Esophagus squamous epithelium (tissue), 5 donors: ENCODE results near the gene TRIM29. TPM values are rescaled to one million over a fixed set of nuclear protein-coding genes. Genes with fewer than 3 reads are reported as not detected.

ENCODE experiments used
- DNase-seq: peaks from one replicate; lab custom pipeline; 2025; lab: John Stamatoyannopoulos, UW
- H3K27ac ChIP-seq, 4 donors: fragments of 200-600 bp; sonication (generic); one replicate each; pipeline ENCODE4 v1.5.1; 2016 to 2019; ENCODE audit warnings: mild to moderate bottlenecking in 1 of 4
- H3K27me3 ChIP-seq, 4 donors: fragments of 200-600 bp; sonication (generic); 1 replicate in 3 of 4; 2 replicates in 1 of 4; pipeline versions ENCODE4 v1.5.1 to v1.6.0; 2017 to 2021; ENCODE audit warnings: antibody characterized with exemption in 1 of 4
- H3K36me3 ChIP-seq, 3 donors: fragments of 200-600 bp; sonication (generic); one replicate each; pipeline ENCODE4 v1.5.1; 2016 to 2019
- H3K4me1 ChIP-seq, 3 donors: fragments of 200-600 bp; sonication (generic); one replicate each; pipeline ENCODE4 v1.5.1; 2017 to 2019
- H3K4me3 ChIP-seq, 4 donors: fragments of 200-600 bp; sonication (generic); 1 replicate in 3 of 4; 2 replicates in 1 of 4; pipeline ENCODE4 v1.5.1; 2016 to 2019; ENCODE audit warnings: mild to moderate bottlenecking in 2 of 4, moderate library complexity in 1 of 4
- H3K9me3 ChIP-seq, 3 donors: fragments of 200-600 bp; sonication (generic); one replicate each; pipeline ENCODE4 v1.5.1; 2016 to 2019
- POLR2A ChIP-seq, 4 donors: fragments of 450-650 bp; IDR thresholded peaks; one replicate each; pipeline ENCODE4 v1.6.1; 2017; ENCODE audit warnings: antibody characterized with exemption in 4 of 4, mild to moderate bottlenecking in 4 of 4, moderate library complexity in 3 of 4
- whole genome bisulfite sequencing, 2 donors: methylation state at CpG; one replicate each; pipeline ENCODE4 v1.1.5; 2018; 5-methylcytosine and 5-hydroxymethylcytosine counted together
- intact Hi-C: fragments of 100-400 bp; cut with DNase I; formaldehyde crosslinking; loops from one replicate; pipeline ENCODE4 v1.15.0; 2022
- total RNA-seq, 4 donors: library from RNA; depleted of rRNA; stranded (reverse); fragments of >200 nt; gene quantifications; one replicate each; pipeline ENCODE4 v1.1.0, GENCODE V29; 2016
- TF ChIP-seq, protein P1 (sequence below), 6 experiments: fragments of 450-650 bp in 4 of 6; fragments of 200-600 bp in 2 of 6; sonication (generic) in 2 of 6; IDR thresholded peaks; one replicate each; pipeline ENCODE4 v1.5.1; 2016 to 2019; ENCODE audit warnings: antibody characterized with exemption in 6 of 6, mild to moderate bottlenecking in 4 of 6, moderate library complexity in 4 of 6
- donor health status: DM: yes; HTN: yes; CAD: no.

The TRIM29 gene
- total RNA-seq, 4 donors from 2014 or later: 691 to 1,472 (median 816) TPM

DNA sequence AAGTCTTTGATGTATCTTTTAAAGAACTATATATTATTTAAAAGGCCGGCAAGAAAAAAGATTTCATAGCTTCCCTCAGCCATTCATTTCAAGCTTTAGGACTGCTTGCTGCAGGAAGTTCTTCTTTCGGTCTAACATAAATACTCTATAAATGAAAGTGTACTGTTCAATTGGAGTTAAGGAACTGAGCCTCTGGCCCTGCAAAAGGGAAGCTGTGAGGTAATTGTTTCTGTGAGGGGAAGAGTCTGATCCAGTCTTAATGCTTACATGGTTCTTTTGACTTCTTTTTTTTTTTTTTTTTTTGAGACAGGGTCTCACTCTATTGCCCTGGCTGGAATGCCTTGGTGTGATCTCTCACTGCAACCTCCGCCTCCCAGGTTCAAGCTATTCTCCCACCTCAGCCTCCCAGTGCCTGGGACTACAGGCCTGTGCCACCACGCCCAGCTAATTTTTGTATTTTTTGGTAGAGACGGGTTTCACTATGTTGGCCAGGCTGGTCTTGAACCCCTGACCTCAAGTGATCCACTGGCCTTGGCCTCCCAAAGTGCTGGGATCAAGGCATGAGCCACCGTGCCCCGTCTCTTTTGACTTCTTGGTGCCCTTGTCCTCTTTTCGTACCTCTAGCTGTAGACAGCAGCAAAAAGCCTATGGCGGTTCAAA lies 4.7 kb upstream of the TRIM29 start:
- no peaks in the 10 kb centered on the region for H3K36me3 ChIP-seq
- intact Hi-C loops: no loop called here
- 85 to 93% methylated on average over 9 of the region's 9 CpGs for WGBS, 2 donors
- H3K27me3 ChIP-seq: peaks cover 0 to 39% (median 0%) of the 10 kb centered on the region in 4 donors
- no peak for DNase-seq
- no peak overlapping the region for H3K4me3 ChIP-seq
- peaks cover 27 to 87% (median 29%) of the 10 kb centered on the region in 3 donors for H3K4me1 ChIP-seq
- peak overlapping the region in 3 of 4 donors; percentile 22 to 94 (median 81) for H3K27ac ChIP-seq
- TF ChIP-seq, protein P1, sequence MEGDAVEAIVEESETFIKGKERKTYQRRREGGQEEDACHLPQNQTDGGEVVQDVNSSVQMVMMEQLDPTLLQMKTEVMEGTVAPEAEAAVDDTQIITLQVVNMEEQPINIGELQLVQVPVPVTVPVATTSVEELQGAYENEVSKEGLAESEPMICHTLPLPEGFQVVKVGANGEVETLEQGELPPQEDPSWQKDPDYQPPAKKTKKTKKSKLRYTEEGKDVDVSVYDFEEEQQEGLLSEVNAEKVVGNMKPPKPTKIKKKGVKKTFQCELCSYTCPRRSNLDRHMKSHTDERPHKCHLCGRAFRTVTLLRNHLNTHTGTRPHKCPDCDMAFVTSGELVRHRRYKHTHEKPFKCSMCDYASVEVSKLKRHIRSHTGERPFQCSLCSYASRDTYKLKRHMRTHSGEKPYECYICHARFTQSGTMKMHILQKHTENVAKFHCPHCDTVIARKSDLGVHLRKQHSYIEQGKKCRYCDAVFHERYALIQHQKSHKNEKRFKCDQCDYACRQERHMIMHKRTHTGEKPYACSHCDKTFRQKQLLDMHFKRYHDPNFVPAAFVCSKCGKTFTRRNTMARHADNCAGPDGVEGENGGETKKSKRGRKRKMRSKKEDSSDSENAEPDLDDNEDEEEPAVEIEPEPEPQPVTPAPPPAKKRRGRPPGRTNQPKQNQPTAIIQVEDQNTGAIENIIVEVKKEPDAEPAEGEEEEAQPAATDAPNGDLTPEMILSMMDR (IDR thresholded peaks at IDR 0.05): no peak
- TF ChIP-seq POLR2A (IDR thresholded peaks at IDR 0.05): no peak
- no peaks in the 10 kb centered on the region for H3K9me3 ChIP-seq

DNA sequence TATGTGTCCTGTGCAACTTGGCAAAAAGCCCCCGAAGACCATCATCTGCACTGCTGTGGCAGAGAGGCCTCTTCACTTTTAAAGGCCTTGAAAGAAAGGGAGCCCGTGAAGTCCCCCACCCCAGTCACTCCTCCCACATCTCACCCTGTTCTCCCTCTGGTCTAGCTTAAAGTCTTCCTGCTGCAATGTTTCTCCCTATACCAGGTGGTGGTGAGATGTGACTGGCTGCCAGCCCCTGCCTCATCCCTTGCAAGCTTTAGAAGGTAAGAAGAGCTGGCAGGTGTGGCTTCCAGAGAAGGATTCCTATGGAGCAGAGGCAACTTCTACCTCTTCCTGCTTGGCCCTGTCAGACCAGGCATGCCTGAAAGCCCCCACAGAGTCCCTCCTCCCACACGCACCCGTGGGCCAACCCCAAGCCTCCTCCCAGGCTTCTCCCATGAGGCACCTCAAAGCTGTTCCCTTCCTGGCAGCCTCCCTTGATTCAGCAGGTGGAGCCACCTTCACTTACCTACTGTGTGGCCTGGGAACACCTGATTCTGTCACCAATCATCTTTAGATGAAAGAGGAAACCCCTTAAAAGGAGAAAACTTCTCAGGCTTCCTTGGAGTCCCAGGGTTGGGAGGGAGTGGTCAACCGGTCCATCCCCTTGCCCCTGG lies 4.0 kb upstream of the TRIM29 start:
- peaks cover 20 to 81% (median 22%) of the 10 kb centered on the region in 3 donors for H3K4me1 ChIP-seq
- H3K9me3 ChIP-seq: no peaks in the 10 kb centered on the region
- DNase-seq: no peak
- 60 to 68% methylated on average over 3 to 5 of the region's 5 CpGs for WGBS, 2 donors
- peak in 1 of 4 donors; percentile 3 for TF ChIP-seq POLR2A (IDR thresholded peaks at IDR 0.05)
- TF ChIP-seq, protein P1 (IDR thresholded peaks at IDR 0.05): peak in 1 of 6 experiments; percentile 19
- intact Hi-C loops: no loop called here
- H3K4me3 ChIP-seq: no peak overlapping the region
- peak overlapping the region in 3 of 4 donors; percentile 22 to 94 (median 81) for H3K27ac ChIP-seq
- H3K27me3 ChIP-seq: peaks cover 0 to 33% (median 0%) of the 10 kb centered on the region in 4 donors
- H3K36me3 ChIP-seq: no peaks in the 10 kb centered on the region

DNA sequence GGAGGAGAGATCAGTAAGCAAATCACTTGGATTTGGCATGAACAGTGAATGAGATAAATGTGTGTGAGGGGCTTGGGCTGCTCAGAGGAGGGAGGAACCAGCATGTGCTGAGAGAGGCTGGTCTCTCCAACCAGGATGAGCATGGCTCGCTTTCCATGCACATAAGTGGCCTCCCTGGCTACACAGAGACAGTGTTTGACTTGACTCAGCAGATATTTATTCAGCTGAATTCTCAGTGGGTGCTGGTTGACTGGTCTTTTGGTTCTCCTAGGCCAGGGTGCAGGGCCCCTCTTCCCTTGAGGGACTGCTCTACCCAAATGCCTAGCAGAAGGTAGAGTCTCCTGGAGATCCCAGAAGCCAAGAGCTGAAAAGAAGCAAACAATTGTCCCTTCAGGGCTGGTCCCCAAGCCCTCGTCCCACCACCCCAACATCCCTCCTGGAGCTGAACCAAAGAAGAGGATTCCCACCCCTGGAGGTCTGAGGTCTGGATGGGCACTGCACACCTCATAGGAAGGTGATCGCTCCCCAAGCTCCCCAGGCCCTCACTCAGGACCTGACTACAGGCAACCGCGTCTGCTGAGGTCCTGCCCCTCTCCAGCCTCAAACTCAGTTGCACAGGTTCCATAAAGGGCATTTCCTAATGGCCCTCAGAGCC lies 3.3 kb upstream of the TRIM29 start:
- no peak overlapping the region for H3K4me3 ChIP-seq
- peak overlapping the region in 3 of 4 donors; percentile 22 to 94 (median 81) for H3K27ac ChIP-seq
- H3K27me3 ChIP-seq: peaks cover 0 to 26% (median 0%) of the 10 kb centered on the region in 4 donors
- no peak for DNase-seq
- no peak for TF ChIP-seq POLR2A (IDR thresholded peaks at IDR 0.05)
- TF ChIP-seq, protein P1 (IDR thresholded peaks at IDR 0.05): no peak
- H3K36me3 ChIP-seq: no peaks in the 10 kb centered on the region
- WGBS, 2 donors: 89% methylated on average over 1 of the region's 5 CpGs; no CpG with 5 or more reads in 1 of the 2 donors
- peaks cover 16 to 74% (median 17%) of the 10 kb centered on the region in 3 donors for H3K4me1 ChIP-seq
- H3K9me3 ChIP-seq: no peaks in the 10 kb centered on the region
- intact Hi-C loops: no loop called here

DNA sequence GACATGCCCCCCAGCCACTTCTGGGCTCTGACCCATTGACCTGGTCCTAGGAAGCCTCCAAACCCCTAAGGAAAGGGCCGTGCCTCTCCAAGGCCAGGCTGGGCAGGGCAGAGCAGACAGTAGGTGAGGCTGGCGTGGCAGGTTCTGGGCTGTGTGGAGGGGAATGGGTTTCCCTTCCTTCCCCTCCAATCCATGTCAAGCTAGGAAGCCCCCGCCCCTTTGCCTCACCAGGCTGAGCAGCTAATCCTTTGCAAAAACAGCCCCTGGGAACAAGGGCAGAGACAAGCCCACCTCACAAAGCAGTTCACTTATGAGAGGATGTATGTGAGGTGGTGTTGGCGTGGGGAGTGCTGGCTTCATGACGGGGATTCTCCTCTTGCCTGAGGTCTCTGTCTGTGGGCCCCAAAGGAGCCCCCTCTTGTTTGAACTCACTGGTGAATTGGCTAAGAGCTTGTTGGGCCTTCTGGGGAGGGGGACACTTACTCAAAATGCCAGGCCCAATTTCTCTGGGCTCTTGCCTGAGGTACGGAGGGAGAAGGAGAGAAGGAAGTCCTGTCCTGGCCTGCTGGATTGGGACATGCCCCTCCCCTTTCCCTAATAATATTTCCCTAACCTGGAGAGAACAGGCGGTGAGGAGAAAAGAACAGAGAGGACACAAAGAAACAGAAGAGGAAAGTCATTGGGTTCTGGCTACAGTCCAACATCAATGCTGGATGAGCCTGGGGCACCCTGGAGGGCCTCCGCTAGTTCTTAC lies 1.6 kb upstream of the TRIM29 start:
- Histone ChIP-seq H3K27ac (peak overlapping the region; percentile 68 to 95 (median 90)), H3K27me3 (peaks cover 0 to 9% (median 0%) of the 10 kb centered on the region in 4 donors), H3K4me3 (peak overlapping the region in 2 of 4 donors; percentile 6 to 11), H3K4me1 (peaks cover 8 to 57% (median 10%) of the 10 kb centered on the region in 3 donors), H3K36me3 (peaks cover 0 to 13% (median 0%) of the 10 kb centered on the region in 3 donors), H3K9me3 (no peaks in the 10 kb centered on the region)
- DNase-seq: no peak
- WGBS, 2 donors: 49 to 93% methylated on average over 3 to 4 of the region's 8 CpGs
- intact Hi-C loops: no loop called here
- TF ChIP-seq, protein P1 (IDR thresholded peaks at IDR 0.05): no peak
- no peak for TF ChIP-seq POLR2A (IDR thresholded peaks at IDR 0.05)
